ENCODE data around the gene BTF3.

- TF ChIP-seq CTCF (IDR thresholded peaks at IDR 0.05; ENCODE audit: insufficient read depth, low read length, poor library complexity, severe bottlenecking) (no peak), EZH2phosphoT487 (conservative IDR thresholded peaks at IDR 0.05; ENCODE audit: low read length) (no peak)
Measured at GRCh38 chr5:73540192-73540591, 42.0 kb downstream of the BTF3 start.

All from SU-DHL-6 (cell line).